ENCODE results near the gene GALNT16. TPM values are rescaled to one million over a fixed set of nuclear protein-coding genes. Genes with fewer than 3 reads are reported as not detected.

GALNT16 gene
- total RNA-seq, 1 donor from 2014 or later: 3.5 TPM

DNA sequence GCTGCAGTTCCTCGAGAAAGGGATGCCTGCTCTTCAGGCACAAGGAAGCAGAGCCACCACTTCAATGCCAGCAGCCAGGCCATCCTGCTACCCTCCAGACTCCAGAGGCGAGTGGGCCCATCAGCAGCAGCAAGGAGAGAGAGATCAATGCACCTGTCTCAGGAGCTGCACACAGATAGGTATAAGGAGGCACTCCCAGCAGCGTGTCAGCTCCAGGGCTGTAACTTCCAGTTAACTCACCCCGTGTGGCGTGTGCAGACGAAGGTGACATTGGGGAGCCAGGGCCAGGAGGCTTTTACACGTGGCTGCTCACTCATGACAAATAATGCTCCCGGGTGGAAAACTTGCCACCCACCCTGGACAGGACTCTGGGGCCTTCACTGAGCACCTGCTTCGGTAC is 24.2 kb downstream of the GALNT16 start:
- Histone ChIP-seq H3K27ac (no peak overlapping the region), H3K4me2 (no peak overlapping the region), H4K20me1 (ENCODE audit: low read depth) (no peaks in the 10 kb centered on the region), H3F3A (ENCODE audit: low read depth) (no peaks in the 10 kb centered on the region), H2AFZ (replicated peaks) (no peak overlapping the region), H3K9ac (no peak overlapping the region), H3K9me3 (ENCODE audit: low read depth) (no peaks in the 10 kb centered on the region), H3K79me2 (ENCODE audit: low read depth) (no peaks in the 10 kb centered on the region), H3K4me3 (no peak overlapping the region), H3K36me3 (no peaks in the 10 kb centered on the region), H3K4me1 (no peaks in the 10 kb centered on the region), H3K27me3 (no peaks in the 10 kb centered on the region)
- Mint-ChIP-seq H3K4me3 (no peak overlapping the region), H3K27me3 (ENCODE audit: insufficient read depth, low read depth) (peaks cover 2% of the 10 kb centered on the region), H3K27ac (no peak overlapping the region), H3K36me3 (no peaks in the 10 kb centered on the region), H3K4me1 (peaks cover 21% of the 10 kb centered on the region), H3K9me3 (no peaks in the 10 kb centered on the region)
- no peak for DNase-seq (ENCODE audit: low spot score)
- TF ChIP-seq EZH2phosphoT487 (IDR thresholded peaks at IDR 0.05): no peak
- no peak for TF ChIP-seq CTCF (IDR thresholded peaks at IDR 0.05)
- TF ChIP-seq EZH2 (IDR thresholded peaks at IDR 0.05): no peak

GRCh38 chr14:69285661-69286255 is 25.8 kb downstream of the GALNT16 start:
- H3K27me3 ChIP-seq: no peaks in the 10 kb centered on the region
- H3K9me3 ChIP-seq (ENCODE audit: low read depth): no peaks in the 10 kb centered on the region
- Mint-ChIP-seq H3K36me3 (no peaks in the 10 kb centered on the region), H3K4me1 (peaks cover 27% of the 10 kb centered on the region), H3K27me3 (ENCODE audit: insufficient read depth, low read depth) (peaks cover 2% of the 10 kb centered on the region), H3K4me3 (no peak overlapping the region), H3K9me3 (no peaks in the 10 kb centered on the region), H3K27ac (no peak overlapping the region)
- no peaks in the 10 kb centered on the region for H3K79me2 ChIP-seq (ENCODE audit: low read depth)
- no peak overlapping the region for H2AFZ ChIP-seq (replicated peaks)
- H3K4me2 ChIP-seq: no peak overlapping the region
- H3K4me3 ChIP-seq: no peak overlapping the region
- DNase-seq (ENCODE audit: low spot score): no peak
- no peak overlapping the region for H3K27ac ChIP-seq
- H4K20me1 ChIP-seq (ENCODE audit: low read depth): no peaks in the 10 kb centered on the region
- H3K4me1 ChIP-seq: no peaks in the 10 kb centered on the region
- TF ChIP-seq EZH2 (IDR thresholded peaks at IDR 0.05) (no peak), CTCF (IDR thresholded peaks at IDR 0.05) (no peak), EZH2phosphoT487 (IDR thresholded peaks at IDR 0.05) (no peak)
- H3K36me3 ChIP-seq: no peaks in the 10 kb centered on the region
- no peak overlapping the region for H3K9ac ChIP-seq
- no peaks in the 10 kb centered on the region for H3F3A ChIP-seq (ENCODE audit: low read depth)

- Histone ChIP-seq H3K9me3 (ENCODE audit: low read depth) (no peaks in the 10 kb centered on the region), H3K27ac (no peak overlapping the region), H3K4me3 (no peak overlapping the region), H2AFZ (replicated peaks) (no peak overlapping the region), H3K4me2 (no peak overlapping the region), H3K36me3 (no peaks in the 10 kb centered on the region), H3F3A (ENCODE audit: low read depth) (no peaks in the 10 kb centered on the region), H4K20me1 (ENCODE audit: low read depth) (no peaks in the 10 kb centered on the region), H3K27me3 (no peaks in the 10 kb centered on the region), H3K9ac (no peak overlapping the region), H3K79me2 (ENCODE audit: low read depth) (no peaks in the 10 kb centered on the region), H3K4me1 (no peaks in the 10 kb centered on the region)
- Mint-ChIP-seq H3K9me3 (no peaks in the 10 kb centered on the region), H3K27ac (peak overlapping the region; percentile 96), H3K27me3 (ENCODE audit: insufficient read depth, low read depth) (peaks cover 2% of the 10 kb centered on the region), H3K36me3 (no peaks in the 10 kb centered on the region), H3K4me3 (no peak overlapping the region), H3K4me1 (peaks cover 26% of the 10 kb centered on the region)
- TF ChIP-seq EZH2 (IDR thresholded peaks at IDR 0.05) (no peak), EZH2phosphoT487 (IDR thresholded peaks at IDR 0.05) (no peak), CTCF (IDR thresholded peaks at IDR 0.05) (no peak)
- peak; percentile 29 for DNase-seq (ENCODE audit: low spot score)
Measured at GRCh38 chr14:69287098-69288010, 27.4 kb downstream of the GALNT16 start.
